HCT116 (cell line): ENCODE measurements around the gene IFNW1. TPM values are rescaled to one million over a fixed set of nuclear protein-coding genes. Genes with fewer than 3 reads are reported as not detected.

Source experiments
- ATAC-seq: fragments of 200-7000 bp; cut with Tn5 transposase; 2 replicates; pipeline ENCODE4 v1.9.1; 2020; ENCODE audit warnings: mild to moderate bottlenecking, moderate library complexity
- BruUV-seq: library from RNA; stranded (reverse); fragments of 400-500 nt; replicated peaks from 2 replicates; lab custom pipeline; 2021; lab: Mats Ljungman, UMichigan
- CTCF ChIA-PET: fragments of 300-600 bp; sonication (Branson Sonifier 250); formaldehyde crosslinking; loops from one replicate; lab custom pipeline; 2021; ENCODE audit warnings: antibody characterized with exemption; lab: Charles Lee
- POLR2A ChIA-PET: fragments of 300-600, 350-600 bp; sonication (Branson Sonifier 250); formaldehyde crosslinking; loops from one replicate; lab custom pipeline; 2021; ENCODE audit warnings: antibody characterized with exemption; lab: Charles Lee
- RAD21 ChIA-PET, 2 experiments: fragments of 300-600 bp; sonication (Branson Sonifier 250); formaldehyde crosslinking; loops; one replicate each; lab custom pipeline; 2023; ENCODE audit warnings: low total read pairs in 2 of 2; ENCODE audit not compliant: uncharacterized antibody in 2 of 2, unreplicated experiment in 2 of 2, low non-redundant PET in 1 of 2; lab: Charles Lee
- DNase-seq: peaks from one replicate; pipeline ENCODE4 v3.0.0-alpha.2; 2010; ENCODE audit warnings: low read depth, low spot score
- H2AFZ ChIP-seq: fragments of 200-600 bp; shearing (Covaris generic), sonication (generic); 2 replicates; pipeline ENCODE4 v1.6.1; 2017; ENCODE audit warnings: low read depth, mixed run types, mixed read lengths, antibody characterized with exemption, low read length; ENCODE audit not compliant: poor library complexity, severe bottlenecking
- H3K27ac ChIP-seq: 2 replicates; pipeline ENCODE4 v1.5.1; 2012; ENCODE audit warnings: low read depth, low read length
- H3K27me3 ChIP-seq: fragments of 200-600 bp; sonication (generic); 2 replicates; pipeline ENCODE4 v1.6.1; 2016; ENCODE audit warnings: mixed run types, low read length, mixed read lengths; ENCODE audit not compliant: insufficient read depth
- H3K36me3 ChIP-seq, 2 experiments: fragments of 200-500 bp in 1 of 2; fragments of 200-600 bp in 1 of 2; sonication (Bioruptor generic) in 1 of 2; sonication (generic) in 1 of 2; 2 replicates each; pipeline versions ENCODE4 v1.5.1 to v1.6.1; 2014 to 2016; ENCODE audit warnings: low read length in 2 of 2, inconsistent platforms in 1 of 2, mixed read lengths in 1 of 2, mixed run types in 1 of 2; ENCODE audit not compliant: insufficient read depth in 2 of 2, control insufficient read depth in 1 of 2
- H3K4me1 ChIP-seq, 2 experiments: fragments of 200-600 bp in 1 of 2; sonication (generic) in 1 of 2; 2 replicates each; pipeline versions ENCODE4 v1.5.1 to v1.6.1; 2012 to 2017; ENCODE audit warnings: low read length in 2 of 2, inconsistent platforms in 1 of 2, mild to moderate bottlenecking in 1 of 2, mixed read lengths in 1 of 2, mixed run types in 1 of 2, moderate library complexity in 1 of 2; ENCODE audit not compliant: insufficient read depth in 2 of 2, control insufficient read depth in 1 of 2
- H3K4me2 ChIP-seq: fragments of 200-600 bp; sonication (generic); 2 replicates; pipeline ENCODE4 v1.6.1; 2017; ENCODE audit warnings: mixed run types, low read length, mixed read lengths
- H3K4me3 ChIP-seq, 2 experiments: fragments of 200-600 bp in 1 of 2; sonication (generic) in 1 of 2; replicated peaks in 1 of 2; 2 replicates each; pipeline ENCODE4 v1.5.1; 2011 to 2016; ENCODE audit warnings: low read length in 2 of 2, control low read depth in 1 of 2, low read depth in 1 of 2, mild to moderate bottlenecking in 1 of 2, mixed read lengths in 1 of 2, mixed run types in 1 of 2
- H3K79me2 ChIP-seq: fragments of 200-600 bp; sonication (generic); 2 replicates; pipeline ENCODE4 v1.6.1; 2017; ENCODE audit warnings: mild to moderate bottlenecking, mixed run types, low read length, moderate library complexity, mixed read lengths; ENCODE audit not compliant: insufficient read depth
- H3K9ac ChIP-seq: fragments of 200-600 bp; sonication (generic); 2 replicates; pipeline ENCODE4 v1.6.1; 2016; ENCODE audit warnings: low read length, mixed read lengths
- H3K9me2 ChIP-seq: fragments of 200-600 bp; sonication (generic), shearing (Covaris generic); 2 replicates; pipeline ENCODE4 v1.6.1; 2017; ENCODE audit warnings: mixed run types, mild to moderate bottlenecking, moderate library complexity; ENCODE audit not compliant: insufficient read depth
- H3K9me3 ChIP-seq, 2 experiments: fragments of 200-500 bp in 1 of 2; fragments of 200-600 bp in 1 of 2; sonication (Bioruptor generic) in 1 of 2; sonication (generic) in 1 of 2; 2 replicates each; pipeline ENCODE4 v1.6.1; 2014 to 2017; ENCODE audit warnings: low read length in 2 of 2, mixed read lengths in 2 of 2, inconsistent platforms in 1 of 2, low read depth in 1 of 2, mild to moderate bottlenecking in 1 of 2, mixed run types in 1 of 2, moderate library complexity in 1 of 2; ENCODE audit not compliant: control insufficient read depth in 1 of 2, insufficient read depth in 1 of 2
- H4K20me1 ChIP-seq: fragments of 200-600 bp; sonication (generic), shearing (Covaris generic); 2 replicates; pipeline ENCODE4 v1.6.1; 2017; ENCODE audit warnings: mixed run types, mild to moderate bottlenecking, moderate library complexity; ENCODE audit not compliant: insufficient read depth
- ELF1 ChIP-seq: IDR thresholded peaks from 2 replicates; pipeline ENCODE4 v1.6.1; 2012; ENCODE audit warnings: low read depth, borderline replicate concordance
- EZH2 ChIP-seq: fragments of 200-600 bp; sonication (generic); IDR thresholded peaks from 2 replicates; pipeline ENCODE4 v1.6.1; 2017; ENCODE audit warnings: antibody characterized with exemption, mixed run types
- EZH2phosphoT487 ChIP-seq: fragments of 200-600 bp; IDR thresholded peaks from 2 replicates; pipeline ENCODE4 v1.6.1; 2018; ENCODE audit warnings: antibody characterized with exemption, borderline replicate concordance
- POLR2AphosphoS5 ChIP-seq: IDR thresholded peaks from 2 replicates; pipeline ENCODE4 v1.6.1; 2011; ENCODE audit warnings: mild to moderate bottlenecking, low read depth, low read length, moderate library complexity
- SIN3A ChIP-seq: IDR thresholded peaks from 2 replicates; pipeline ENCODE4 v1.6.1; 2012; ENCODE audit warnings: low read depth
- TCF7L2 ChIP-seq: IDR thresholded peaks from 2 replicates; pipeline ENCODE4 v1.7.0; 2011; ENCODE audit warnings: borderline replicate concordance, inconsistent platforms; ENCODE audit not compliant: insufficient read depth, insufficient read length; ENCODE audit errors: extremely low read depth
- YY1 ChIP-seq: IDR thresholded peaks from 2 replicates; pipeline ENCODE4 v1.6.1; 2011; ENCODE audit warnings: low read length, low read depth, moderate library complexity, mild to moderate bottlenecking; ENCODE audit not compliant: insufficient replicate concordance; ENCODE audit errors: extremely low read depth
- intact Hi-C: fragments of 100-400 bp; cut with micrococcal nuclease; formaldehyde crosslinking; loops from 2 replicates; pipeline ENCODE4 v1.10.0; 2022
- total RNA-seq: library from RNA; stranded (reverse); gene quantifications from one replicate; pipeline ENCODE4 v1.2.1, GENCODE V29; 2021; ENCODE audit not compliant: unreplicated experiment
- TF ChIP-seq, protein P1 (sequence below), 3 experiments: fragments of 200-600 bp in 1 of 3; sonication (generic) in 1 of 3; IDR thresholded peaks in 2 of 3; conservative IDR thresholded peaks in 1 of 3; 2 replicates each; pipeline ENCODE4 v1.5.1; 2012 to 2017; ENCODE audit warnings: low read depth in 2 of 3, low read length in 2 of 3, antibody characterized with exemption in 1 of 3, borderline replicate concordance in 1 of 3, control low read depth in 1 of 3, mild to moderate bottlenecking in 1 of 3, mixed read lengths in 1 of 3, mixed run types in 1 of 3, moderate library complexity in 1 of 3; ENCODE audit not compliant: insufficient read depth in 1 of 3
- TF ChIP-seq, protein P2 (sequence below): IDR thresholded peaks from 2 replicates; pipeline ENCODE4 v1.6.1; 2012; ENCODE audit warnings: low read depth
- TF ChIP-seq, protein P3 (sequence below): IDR thresholded peaks from 2 replicates; pipeline ENCODE4 v1.6.1; 2012
- TF ChIP-seq, protein P4 (sequence below): IDR thresholded peaks from 2 replicates; pipeline ENCODE4 v1.6.1; 2012

The IFNW1 gene
- total RNA-seq, 1 experiment from 2014 or later = not detected

DNA sequence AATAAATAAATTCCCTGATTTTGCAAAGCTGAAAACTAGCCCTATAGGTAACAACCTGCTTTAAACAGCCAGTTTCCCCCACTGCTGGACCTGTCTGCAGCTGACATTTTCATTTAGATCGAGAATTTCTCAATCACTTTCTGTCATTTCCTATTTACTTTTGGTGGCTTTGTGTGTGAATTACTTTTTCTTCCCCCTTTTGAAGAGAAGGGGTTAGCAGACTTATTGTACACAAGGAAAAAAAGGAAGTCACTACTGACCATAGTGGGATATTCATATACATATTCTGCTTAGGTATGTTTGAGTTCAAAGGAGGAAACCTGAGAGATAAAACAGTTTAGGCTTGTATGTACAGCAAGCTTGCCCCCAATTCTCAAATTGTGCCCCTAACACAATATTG lies 36.8 kb downstream of the IFNW1 start:
- RAD21 ChIA-PET = no interaction called here
- no peaks in the 10 kb centered on the region for H3K9me2 ChIP-seq
- intact Hi-C loops = no loop called here
- CTCF ChIA-PET = interaction anchor here (1.3 to 1.5 kb wide), 2 partner anchors 148 to 482 kb away, joined by 3 read pairs; partner anchors contain the start of gene MLLT3
- no TSS peak for BruUV-seq
- no peak overlapping the region for H2AFZ ChIP-seq
- H3K9me3 ChIP-seq = no peaks in the 10 kb centered on the region
- no peak overlapping the region for H3K27ac ChIP-seq
- no peaks in the 10 kb centered on the region for H4K20me1 ChIP-seq
- no peaks in the 10 kb centered on the region for H3K36me3 ChIP-seq
- H3K79me2 ChIP-seq = no peaks in the 10 kb centered on the region
- no peaks in the 10 kb centered on the region for H3K4me1 ChIP-seq
- no peak overlapping the region for H3K9ac ChIP-seq
- no peaks in the 10 kb centered on the region for H3K27me3 ChIP-seq
- H3K4me3 ChIP-seq = no peak overlapping the region
- DNase-seq (no peak), ATAC-seq (no peak)
- H3K4me2 ChIP-seq = no peak overlapping the region
- TF ChIP-seq, protein P1, sequence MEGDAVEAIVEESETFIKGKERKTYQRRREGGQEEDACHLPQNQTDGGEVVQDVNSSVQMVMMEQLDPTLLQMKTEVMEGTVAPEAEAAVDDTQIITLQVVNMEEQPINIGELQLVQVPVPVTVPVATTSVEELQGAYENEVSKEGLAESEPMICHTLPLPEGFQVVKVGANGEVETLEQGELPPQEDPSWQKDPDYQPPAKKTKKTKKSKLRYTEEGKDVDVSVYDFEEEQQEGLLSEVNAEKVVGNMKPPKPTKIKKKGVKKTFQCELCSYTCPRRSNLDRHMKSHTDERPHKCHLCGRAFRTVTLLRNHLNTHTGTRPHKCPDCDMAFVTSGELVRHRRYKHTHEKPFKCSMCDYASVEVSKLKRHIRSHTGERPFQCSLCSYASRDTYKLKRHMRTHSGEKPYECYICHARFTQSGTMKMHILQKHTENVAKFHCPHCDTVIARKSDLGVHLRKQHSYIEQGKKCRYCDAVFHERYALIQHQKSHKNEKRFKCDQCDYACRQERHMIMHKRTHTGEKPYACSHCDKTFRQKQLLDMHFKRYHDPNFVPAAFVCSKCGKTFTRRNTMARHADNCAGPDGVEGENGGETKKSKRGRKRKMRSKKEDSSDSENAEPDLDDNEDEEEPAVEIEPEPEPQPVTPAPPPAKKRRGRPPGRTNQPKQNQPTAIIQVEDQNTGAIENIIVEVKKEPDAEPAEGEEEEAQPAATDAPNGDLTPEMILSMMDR (IDR thresholded peaks at IDR 0.05 in 2 of 3, conservative IDR thresholded peaks at IDR 0.05 in 1 of 3; ENCODE audit: borderline replicate concordance in 1 of 3, insufficient read depth in 1 of 3, low read depth in 2 of 3, low read length in 2 of 3) = no peak
- TF ChIP-seq EZH2phosphoT487 = no peak
- TF ChIP-seq EZH2 = no peak
- TF ChIP-seq, protein P2, sequence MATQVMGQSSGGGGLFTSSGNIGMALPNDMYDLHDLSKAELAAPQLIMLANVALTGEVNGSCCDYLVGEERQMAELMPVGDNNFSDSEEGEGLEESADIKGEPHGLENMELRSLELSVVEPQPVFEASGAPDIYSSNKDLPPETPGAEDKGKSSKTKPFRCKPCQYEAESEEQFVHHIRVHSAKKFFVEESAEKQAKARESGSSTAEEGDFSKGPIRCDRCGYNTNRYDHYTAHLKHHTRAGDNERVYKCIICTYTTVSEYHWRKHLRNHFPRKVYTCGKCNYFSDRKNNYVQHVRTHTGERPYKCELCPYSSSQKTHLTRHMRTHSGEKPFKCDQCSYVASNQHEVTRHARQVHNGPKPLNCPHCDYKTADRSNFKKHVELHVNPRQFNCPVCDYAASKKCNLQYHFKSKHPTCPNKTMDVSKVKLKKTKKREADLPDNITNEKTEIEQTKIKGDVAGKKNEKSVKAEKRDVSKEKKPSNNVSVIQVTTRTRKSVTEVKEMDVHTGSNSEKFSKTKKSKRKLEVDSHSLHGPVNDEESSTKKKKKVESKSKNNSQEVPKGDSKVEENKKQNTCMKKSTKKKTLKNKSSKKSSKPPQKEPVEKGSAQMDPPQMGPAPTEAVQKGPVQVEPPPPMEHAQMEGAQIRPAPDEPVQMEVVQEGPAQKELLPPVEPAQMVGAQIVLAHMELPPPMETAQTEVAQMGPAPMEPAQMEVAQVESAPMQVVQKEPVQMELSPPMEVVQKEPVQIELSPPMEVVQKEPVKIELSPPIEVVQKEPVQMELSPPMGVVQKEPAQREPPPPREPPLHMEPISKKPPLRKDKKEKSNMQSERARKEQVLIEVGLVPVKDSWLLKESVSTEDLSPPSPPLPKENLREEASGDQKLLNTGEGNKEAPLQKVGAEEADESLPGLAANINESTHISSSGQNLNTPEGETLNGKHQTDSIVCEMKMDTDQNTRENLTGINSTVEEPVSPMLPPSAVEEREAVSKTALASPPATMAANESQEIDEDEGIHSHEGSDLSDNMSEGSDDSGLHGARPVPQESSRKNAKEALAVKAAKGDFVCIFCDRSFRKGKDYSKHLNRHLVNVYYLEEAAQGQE = no peak
- no peak for TF ChIP-seq TCF7L2
- TF ChIP-seq ELF1 = no peak
- TF ChIP-seq, protein P3, sequence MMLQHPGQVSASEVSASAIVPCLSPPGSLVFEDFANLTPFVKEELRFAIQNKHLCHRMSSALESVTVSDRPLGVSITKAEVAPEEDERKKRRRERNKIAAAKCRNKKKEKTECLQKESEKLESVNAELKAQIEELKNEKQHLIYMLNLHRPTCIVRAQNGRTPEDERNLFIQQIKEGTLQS = no peak
- TF ChIP-seq SIN3A = no peak
- TF ChIP-seq, protein P4, sequence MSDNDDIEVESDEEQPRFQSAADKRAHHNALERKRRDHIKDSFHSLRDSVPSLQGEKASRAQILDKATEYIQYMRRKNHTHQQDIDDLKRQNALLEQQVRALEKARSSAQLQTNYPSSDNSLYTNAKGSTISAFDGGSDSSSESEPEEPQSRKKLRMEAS = no peak
- no peak for TF ChIP-seq POLR2AphosphoS5
- no peak for TF ChIP-seq YY1
- POLR2A ChIA-PET = no interaction called here
